Measurements from ENCODE around the gene QRICH2.
"Not testable (repeated sequence)": the region's sequence is repeated elsewhere in the genome, so short reads cannot be mapped to it uniquely, and the experiment has no call there.

The QRICH2 gene

DNA sequence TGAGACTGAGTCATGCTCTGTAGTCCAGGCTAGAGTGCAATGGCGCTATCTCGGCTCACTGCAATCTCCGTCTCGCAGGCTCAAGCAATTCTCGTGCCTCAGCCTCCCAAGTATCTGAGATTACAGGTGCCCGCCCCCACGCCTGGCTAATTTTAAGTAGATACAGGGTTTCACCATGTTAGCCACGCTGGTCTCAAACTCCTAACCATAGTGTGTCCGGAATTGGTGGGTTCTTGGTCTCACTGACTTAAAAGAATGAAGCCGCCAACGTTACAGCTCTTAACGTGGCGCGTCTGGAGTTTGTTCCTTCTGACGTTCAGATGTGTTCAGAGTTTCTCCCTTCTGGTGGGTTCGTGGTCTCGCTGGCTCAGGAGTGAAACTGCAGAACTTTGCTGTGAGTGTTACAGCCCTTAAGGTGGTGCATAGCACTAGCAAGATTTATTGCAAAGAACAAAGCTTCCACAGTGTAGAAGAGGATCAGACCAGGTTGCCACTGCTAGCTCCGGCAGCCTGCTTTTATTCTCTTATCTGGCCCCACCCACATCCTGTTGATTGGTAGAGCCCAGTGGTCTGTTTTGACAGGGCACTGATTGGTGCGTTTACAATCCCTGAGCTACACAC is 51.5 kb downstream of the QRICH2 start:
- not testable (repeated sequence) for H4K8ac ChIP-seq (ENCODE audit: low read depth, low read length); H3K9ac ChIP-seq (ENCODE audit: low read length); H3K18ac ChIP-seq (ENCODE audit: low read length); H2BK5ac ChIP-seq (ENCODE audit: low read depth, low read length, poor library complexity); DNase-seq; H3K14ac ChIP-seq (ENCODE audit: low read length); H4K91ac ChIP-seq (ENCODE audit: low read depth, low read length); H3K79me1 ChIP-seq (ENCODE audit: low read length); H2BK120ac ChIP-seq (ENCODE audit: insufficient read depth, low read length, poor library complexity); H3K9me3 ChIP-seq (ENCODE audit: insufficient read depth, low read depth, low read length); H3K4me3 ChIP-seq (ENCODE audit: low read depth, low read length); H3K23ac ChIP-seq (ENCODE audit: low read length); H2BK12ac ChIP-seq (ENCODE audit: low read length); H3K27me3 ChIP-seq (ENCODE audit: insufficient read depth, low read length); H3K79me2 ChIP-seq (ENCODE audit: control insufficient read depth, insufficient read depth, low read length, poor library complexity); H2AFZ ChIP-seq (ENCODE audit: insufficient read depth, low read length, poor library complexity); H2AK5ac ChIP-seq (ENCODE audit: low read length); H3K36me3 ChIP-seq (ENCODE audit: control insufficient read depth in 1 of 2, insufficient read depth in 2 of 2, low read length in 2 of 2); H3K4me2 ChIP-seq (ENCODE audit: low read length); H3K27ac ChIP-seq (ENCODE audit: low read depth, low read length); H3K4ac ChIP-seq (ENCODE audit: low read depth, low read length); H4K12ac ChIP-seq (ENCODE audit: low read depth, low read length)
- no CpG with 5 or more reads among the region's 19 CpGs for WGBS (ENCODE audit: extremely low coverage, insufficient coverage, insufficient read length)
- peaks cover 9 to 17% of the 10 kb centered on the region in 2 experiments for H3K4me1 ChIP-seq (ENCODE audit: control insufficient read depth in 1 of 2, insufficient read depth in 2 of 2, low read length in 2 of 2)

DNA sequence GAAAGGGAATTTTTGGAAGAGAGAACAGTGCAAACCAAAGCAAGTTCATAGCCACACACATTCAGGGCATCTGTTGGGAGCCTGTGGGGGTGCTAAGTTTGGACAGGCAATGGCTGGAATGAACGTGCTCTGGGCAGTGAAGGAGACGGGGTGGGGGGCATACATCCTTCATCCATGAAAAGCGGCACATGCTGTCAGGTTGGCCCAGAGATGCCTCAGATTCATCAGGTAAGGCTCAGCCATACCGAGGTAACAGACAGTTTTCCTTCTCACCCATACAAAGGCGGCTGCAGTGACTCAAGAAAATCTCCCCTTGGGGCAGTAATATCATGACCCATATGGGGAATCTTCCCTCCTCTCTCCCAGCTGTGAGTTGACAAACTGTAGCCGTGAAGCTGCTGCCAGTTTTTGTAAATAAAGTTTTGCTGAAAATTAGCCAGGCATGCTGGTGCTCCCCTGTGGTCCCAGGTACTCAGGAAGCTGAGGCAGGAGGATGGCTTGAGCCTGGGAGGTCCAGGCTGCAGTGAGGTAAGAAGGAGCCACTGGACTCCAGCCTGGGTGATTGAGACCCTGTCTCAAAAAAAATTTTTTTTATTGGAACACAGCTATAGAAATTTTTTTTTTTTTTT is 52.2 kb downstream of the QRICH2 start:
- H2BK5ac ChIP-seq (ENCODE audit: low read depth, low read length, poor library complexity), result no peak overlapping the region
- no peaks in the 10 kb centered on the region for H3K36me3 ChIP-seq (ENCODE audit: control insufficient read depth in 1 of 2, insufficient read depth in 2 of 2, low read length in 2 of 2)
- H2BK120ac ChIP-seq (ENCODE audit: insufficient read depth, low read length, poor library complexity), result no peak overlapping the region
- no peaks in the 10 kb centered on the region for H3K9me3 ChIP-seq (ENCODE audit: insufficient read depth, low read depth, low read length)
- H2BK12ac ChIP-seq (ENCODE audit: low read length), result no peak overlapping the region
- no peak overlapping the region for H3K4me3 ChIP-seq (ENCODE audit: low read depth, low read length)
- no peak overlapping the region for H4K8ac ChIP-seq (ENCODE audit: low read depth, low read length)
- peaks cover 6% of the 10 kb centered on the region for H3K79me1 ChIP-seq (ENCODE audit: low read length)
- H3K14ac ChIP-seq (ENCODE audit: low read length), result no peak overlapping the region
- no peak overlapping the region for H3K4ac ChIP-seq (ENCODE audit: low read depth, low read length)
- no peak overlapping the region for H3K4me2 ChIP-seq (ENCODE audit: low read length)
- H3K4me1 ChIP-seq (ENCODE audit: control insufficient read depth in 1 of 2, insufficient read depth in 2 of 2, low read length in 2 of 2), result peaks cover 9 to 16% of the 10 kb centered on the region in 2 experiments
- no peak overlapping the region for H3K9ac ChIP-seq (ENCODE audit: low read length)
- H4K12ac ChIP-seq (ENCODE audit: low read depth, low read length), result no peak overlapping the region
- no peaks in the 10 kb centered on the region for H3K27me3 ChIP-seq (ENCODE audit: insufficient read depth, low read length)
- no peak for DNase-seq
- no peak overlapping the region for H2AFZ ChIP-seq (ENCODE audit: insufficient read depth, low read length, poor library complexity)
- H3K27ac ChIP-seq (ENCODE audit: low read depth, low read length), result no peak overlapping the region
- H2AK5ac ChIP-seq (ENCODE audit: low read length), result no peak overlapping the region
- no CpG with 5 or more reads among the region's 6 CpGs for WGBS (ENCODE audit: extremely low coverage, insufficient coverage, insufficient read length)
- H4K91ac ChIP-seq (ENCODE audit: low read depth, low read length), result no peak overlapping the region
- H3K79me2 ChIP-seq (ENCODE audit: control insufficient read depth, insufficient read depth, low read length, poor library complexity), result no peaks in the 10 kb centered on the region
- no peak overlapping the region for H3K23ac ChIP-seq (ENCODE audit: low read length)
- no peak overlapping the region for H3K18ac ChIP-seq (ENCODE audit: low read length)

DNA sequence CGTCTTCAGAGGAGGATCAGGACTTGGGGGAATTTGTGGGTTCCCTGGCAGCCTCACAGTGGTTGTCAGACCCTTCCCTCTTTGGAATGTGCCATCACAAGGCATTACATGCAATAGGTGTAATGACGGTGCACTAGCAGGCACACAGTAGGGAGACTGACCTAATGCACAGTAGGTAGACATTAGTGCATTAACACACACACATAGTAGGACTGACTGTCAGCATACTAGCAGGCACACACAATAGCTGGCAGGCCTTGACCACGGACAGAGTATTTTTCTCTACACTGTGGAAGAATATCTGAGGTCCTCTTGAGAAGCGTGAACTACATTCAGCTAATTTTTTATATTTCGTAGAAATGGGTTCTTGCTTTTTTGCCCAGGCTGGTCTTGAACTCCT is 53.8 kb downstream of the QRICH2 start:
- Histone ChIP-seq H3K4me2 (ENCODE audit: low read length) (no peak overlapping the region), H2BK5ac (ENCODE audit: low read depth, low read length, poor library complexity) (no peak overlapping the region), H3K4ac (ENCODE audit: low read depth, low read length) (no peak overlapping the region), H4K91ac (ENCODE audit: low read depth, low read length) (no peak overlapping the region), H3K9ac (ENCODE audit: low read length) (no peak overlapping the region), H2BK120ac (ENCODE audit: insufficient read depth, low read length, poor library complexity) (no peak overlapping the region), H3K4me1 (ENCODE audit: control insufficient read depth in 1 of 2, insufficient read depth in 2 of 2, low read length in 2 of 2) (peaks cover 9 to 16% of the 10 kb centered on the region in 2 experiments), H3K79me1 (ENCODE audit: low read length) (peaks cover 6% of the 10 kb centered on the region), H3K27ac (ENCODE audit: low read depth, low read length) (no peak overlapping the region), H3K9me3 (ENCODE audit: insufficient read depth, low read depth, low read length) (no peaks in the 10 kb centered on the region), H3K18ac (ENCODE audit: low read length) (no peak overlapping the region), H3K27me3 (ENCODE audit: insufficient read depth, low read length) (no peaks in the 10 kb centered on the region), H3K79me2 (ENCODE audit: control insufficient read depth, insufficient read depth, low read length, poor library complexity) (no peaks in the 10 kb centered on the region), H2AK5ac (ENCODE audit: low read length) (peak overlapping the region; percentile 41), H2AFZ (ENCODE audit: insufficient read depth, low read length, poor library complexity) (no peak overlapping the region), H3K4me3 (ENCODE audit: low read depth, low read length) (no peak overlapping the region), H2BK12ac (ENCODE audit: low read length) (no peak overlapping the region), H3K14ac (ENCODE audit: low read length) (peak overlapping the region; percentile 36), H3K23ac (ENCODE audit: low read length) (peak overlapping the region; percentile 89), H4K12ac (ENCODE audit: low read depth, low read length) (no peak overlapping the region), H3K36me3 (ENCODE audit: control insufficient read depth in 1 of 2, insufficient read depth in 2 of 2, low read length in 2 of 2) (no peaks in the 10 kb centered on the region), H4K8ac (ENCODE audit: low read depth, low read length) (no peak overlapping the region)
- WGBS (ENCODE audit: extremely low coverage, insufficient coverage, insufficient read length), result no CpG with 5 or more reads among the region's 5 CpGs
- DNase-seq, result no peak

DNA sequence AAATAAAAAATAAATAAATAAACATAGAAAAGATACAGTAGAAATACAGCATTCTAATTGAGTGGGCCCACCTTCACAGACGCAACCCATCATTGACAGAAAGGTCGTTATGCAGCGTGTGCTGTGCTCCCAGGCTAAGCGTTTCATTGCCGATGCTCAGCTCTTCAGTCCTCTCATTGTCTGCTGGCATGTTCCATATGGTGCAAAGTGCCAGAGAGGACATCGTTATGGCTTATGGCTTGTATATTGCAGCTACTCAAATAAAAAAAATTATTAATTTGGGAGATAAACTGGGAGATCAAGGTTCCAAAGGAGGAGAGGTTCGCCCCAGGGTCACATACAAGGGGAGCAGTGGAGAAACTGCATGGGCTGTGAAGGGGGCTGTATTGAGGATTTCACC is 54.2 kb downstream of the QRICH2 start:
- no peak overlapping the region for H3K27ac ChIP-seq (ENCODE audit: low read depth, low read length)
- H3K79me2 ChIP-seq (ENCODE audit: control insufficient read depth, insufficient read depth, low read length, poor library complexity), result no peaks in the 10 kb centered on the region
- no peaks in the 10 kb centered on the region for H3K27me3 ChIP-seq (ENCODE audit: insufficient read depth, low read length)
- no peak overlapping the region for H3K23ac ChIP-seq (ENCODE audit: low read length)
- no peak overlapping the region for H4K12ac ChIP-seq (ENCODE audit: low read depth, low read length)
- no peak overlapping the region for H3K9ac ChIP-seq (ENCODE audit: low read length)
- no peaks in the 10 kb centered on the region for H3K9me3 ChIP-seq (ENCODE audit: insufficient read depth, low read depth, low read length)
- no peak overlapping the region for H3K18ac ChIP-seq (ENCODE audit: low read length)
- H3K79me1 ChIP-seq (ENCODE audit: low read length), result peaks cover 6% of the 10 kb centered on the region
- no peak overlapping the region for H2AFZ ChIP-seq (ENCODE audit: insufficient read depth, low read length, poor library complexity)
- H2AK5ac ChIP-seq (ENCODE audit: low read length), result no peak overlapping the region
- peaks cover 9 to 16% of the 10 kb centered on the region in 2 experiments for H3K4me1 ChIP-seq (ENCODE audit: control insufficient read depth in 1 of 2, insufficient read depth in 2 of 2, low read length in 2 of 2)
- H3K36me3 ChIP-seq (ENCODE audit: control insufficient read depth in 1 of 2, insufficient read depth in 2 of 2, low read length in 2 of 2), result no peaks in the 10 kb centered on the region
- H2BK120ac ChIP-seq (ENCODE audit: insufficient read depth, low read length, poor library complexity), result no peak overlapping the region
- no peak overlapping the region for H4K8ac ChIP-seq (ENCODE audit: low read depth, low read length)
- no peak overlapping the region for H3K4me2 ChIP-seq (ENCODE audit: low read length)
- no peak overlapping the region for H2BK5ac ChIP-seq (ENCODE audit: low read depth, low read length, poor library complexity)
- peak overlapping the region; percentile 36 for H3K14ac ChIP-seq (ENCODE audit: low read length)
- DNase-seq, result no peak
- H3K4ac ChIP-seq (ENCODE audit: low read depth, low read length), result no peak overlapping the region
- no CpG with 5 or more reads among the region's 7 CpGs for WGBS (ENCODE audit: extremely low coverage, insufficient coverage, insufficient read length)
- H2BK12ac ChIP-seq (ENCODE audit: low read length), result no peak overlapping the region
- H3K4me3 ChIP-seq (ENCODE audit: low read depth, low read length), result no peak overlapping the region
- no peak overlapping the region for H4K91ac ChIP-seq (ENCODE audit: low read depth, low read length)

Measured in trophoblast cell (in vitro differentiated cells and primary cell).